DOHH2 (cell line): ENCODE measurements around the gene CALCR.

Experiments
- EZH2phosphoT487 ChIP-seq: fragments of 200-600 bp; sonication (generic); IDR thresholded peaks from 2 replicates; pipeline ENCODE4 v1.6.1; 2017; ENCODE audit warnings: borderline replicate concordance, mild to moderate bottlenecking, antibody characterized with exemption, low read length, moderate library complexity, mixed read lengths
- TF ChIP-seq, protein P1 (sequence below): fragments of 200-600 bp; sonication (generic); IDR thresholded peaks from one replicate; pipeline ENCODE4 v1.5.1; 2014; ENCODE audit warnings: antibody characterized with exemption, mild to moderate bottlenecking, low read depth, low read length; ENCODE audit not compliant: poor library complexity, severe bottlenecking

DNA sequence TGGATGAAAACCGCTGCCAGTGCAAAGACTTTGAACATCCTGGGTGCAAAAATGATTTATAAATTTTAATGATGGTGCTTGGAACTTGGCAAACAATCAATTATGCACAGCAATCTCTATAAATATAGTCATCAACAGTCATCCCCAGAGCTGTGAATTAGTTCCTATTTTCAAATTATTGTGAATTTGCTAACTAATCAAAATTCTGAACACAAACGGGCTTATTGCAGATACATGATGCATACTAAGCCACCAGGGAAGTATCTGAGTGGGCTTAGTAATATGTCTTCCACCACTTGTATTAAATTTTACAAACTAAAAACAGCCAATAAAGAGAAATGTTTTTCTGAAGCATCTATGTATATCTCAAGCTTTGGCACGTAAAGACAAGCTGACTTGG lies 165.2 kb downstream of the CALCR start:
- TF ChIP-seq, protein P1, sequence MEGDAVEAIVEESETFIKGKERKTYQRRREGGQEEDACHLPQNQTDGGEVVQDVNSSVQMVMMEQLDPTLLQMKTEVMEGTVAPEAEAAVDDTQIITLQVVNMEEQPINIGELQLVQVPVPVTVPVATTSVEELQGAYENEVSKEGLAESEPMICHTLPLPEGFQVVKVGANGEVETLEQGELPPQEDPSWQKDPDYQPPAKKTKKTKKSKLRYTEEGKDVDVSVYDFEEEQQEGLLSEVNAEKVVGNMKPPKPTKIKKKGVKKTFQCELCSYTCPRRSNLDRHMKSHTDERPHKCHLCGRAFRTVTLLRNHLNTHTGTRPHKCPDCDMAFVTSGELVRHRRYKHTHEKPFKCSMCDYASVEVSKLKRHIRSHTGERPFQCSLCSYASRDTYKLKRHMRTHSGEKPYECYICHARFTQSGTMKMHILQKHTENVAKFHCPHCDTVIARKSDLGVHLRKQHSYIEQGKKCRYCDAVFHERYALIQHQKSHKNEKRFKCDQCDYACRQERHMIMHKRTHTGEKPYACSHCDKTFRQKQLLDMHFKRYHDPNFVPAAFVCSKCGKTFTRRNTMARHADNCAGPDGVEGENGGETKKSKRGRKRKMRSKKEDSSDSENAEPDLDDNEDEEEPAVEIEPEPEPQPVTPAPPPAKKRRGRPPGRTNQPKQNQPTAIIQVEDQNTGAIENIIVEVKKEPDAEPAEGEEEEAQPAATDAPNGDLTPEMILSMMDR, result no peak
- no peak for TF ChIP-seq EZH2phosphoT487
